ENCODE data around the gene EFCAB8. TPM values are rescaled to one million over a fixed set of nuclear protein-coding genes. Genes with fewer than 3 reads are reported as not detected.
"Not testable (repeated sequence)": the region's sequence is repeated elsewhere in the genome, so short reads cannot be mapped to it uniquely, and the experiment has no call there.

EFCAB8 gene
- total RNA-seq, 1 experiment from 2014 or later: 1.8 TPM

- H3K9me3 Mint-ChIP-seq (ENCODE audit: unreplicated experiment); H3K27me3 Mint-ChIP-seq (ENCODE audit: insufficient read depth, unreplicated experiment); intact Hi-C loops (cut with micrococcal nuclease; ENCODE audit: unreplicated experiment); POLR2A ChIA-PET; CTCF ChIA-PET; H3K4me3 Mint-ChIP-seq (ENCODE audit: unreplicated experiment); H3K27ac Mint-ChIP-seq (ENCODE audit: unreplicated experiment); BruUV-seq (replicated peaks); H3K27me3 ChIP-seq (replicated peaks; ENCODE audit: control insufficient read depth, insufficient read depth, low read length); H3K36me3 ChIP-seq (ENCODE audit: control insufficient read depth, insufficient read depth, low read length); H3K4me3 ChIP-seq (ENCODE audit: low read depth, low read length); H3K4me1 Mint-ChIP-seq (ENCODE audit: low read depth, unreplicated experiment); H3K4me1 ChIP-seq; H3K36me3 Mint-ChIP-seq (ENCODE audit: insufficient read depth, unreplicated experiment): not testable (repeated sequence)
- DNase-seq: peak in 1 of 2 experiments; percentile 30
- H3K9me3 ChIP-seq: peaks cover 16% of the 10 kb centered on the region; the same call in 1 of the 2 replicates
These were observed 116.4 kb downstream of the EFCAB8 start for GRCh38 chr20:32975121-32975520.

- Mint-ChIP-seq H3K4me3 (ENCODE audit: unreplicated experiment) (no peak overlapping the region), H3K36me3 (ENCODE audit: insufficient read depth, unreplicated experiment) (no peaks in the 10 kb centered on the region), H3K27me3 (ENCODE audit: insufficient read depth, unreplicated experiment) (peaks cover 3% of the 10 kb centered on the region), H3K4me1 (ENCODE audit: low read depth, unreplicated experiment) (peaks cover 10% of the 10 kb centered on the region), H3K9me3 (ENCODE audit: unreplicated experiment) (no peaks in the 10 kb centered on the region), H3K27ac (ENCODE audit: unreplicated experiment) (no peak overlapping the region)
- H3K36me3 ChIP-seq (ENCODE audit: control insufficient read depth, insufficient read depth, low read length): no peaks in the 10 kb centered on the region
- TF ChIP-seq CTCF (IDR thresholded peaks at IDR 0.05; ENCODE audit: insufficient read depth in 1 of 2, low read depth in 1 of 2, low read length in 1 of 2, severe bottlenecking in 1 of 2, unreplicated experiment in 1 of 2): no peak
- H3K4me3 ChIP-seq (ENCODE audit: low read depth, low read length): no peak overlapping the region
- H3K4me1 ChIP-seq: 0 out of 2 replicates have a peak, but pooled peaks cover 4% of the 10 kb centered on the region
- ChIA-PET POLR2A (no interaction called here), CTCF (interaction anchor here (0.7 kb wide), 1 partner anchor 11 kb away, joined by 3 read pairs; no protein-coding TSS in a partner anchor)
- BruUV-seq (replicated peaks): no TSS peak
- peaks cover 16% of the 10 kb centered on the region; the same call in 1 of the 2 replicates for H3K9me3 ChIP-seq
- peak in 1 of 2 experiments; percentile 46 for DNase-seq
- no peaks in the 10 kb centered on the region for H3K27me3 ChIP-seq (replicated peaks; ENCODE audit: control insufficient read depth, insufficient read depth, low read length)
- intact Hi-C loops (cut with micrococcal nuclease; ENCODE audit: unreplicated experiment): no loop called here
These were observed 117.3 kb downstream of the EFCAB8 start for GRCh38 chr20:32975698-32976674.

- CTCF ChIA-PET: no interaction called here
- BruUV-seq (replicated peaks): no TSS peak
- H3K4me3 ChIP-seq (ENCODE audit: low read depth, low read length): no peak overlapping the region
- no peaks in the 10 kb centered on the region for H3K36me3 ChIP-seq (ENCODE audit: control insufficient read depth, insufficient read depth, low read length)
- peaks cover 16% of the 10 kb centered on the region; the same call in 1 of the 2 replicates for H3K9me3 ChIP-seq
- H3K4me1 Mint-ChIP-seq (ENCODE audit: low read depth, unreplicated experiment): peaks cover 10% of the 10 kb centered on the region
- H3K4me3 Mint-ChIP-seq (ENCODE audit: unreplicated experiment): no peak overlapping the region
- H3K27me3 Mint-ChIP-seq (ENCODE audit: insufficient read depth, unreplicated experiment): peaks cover 3% of the 10 kb centered on the region
- intact Hi-C loops (cut with micrococcal nuclease; ENCODE audit: unreplicated experiment): no loop called here
- H3K4me1 ChIP-seq: 0 out of 2 replicates have a peak, but pooled peaks cover 4% of the 10 kb centered on the region
- no peak overlapping the region for H3K27ac Mint-ChIP-seq (ENCODE audit: unreplicated experiment)
- H3K36me3 Mint-ChIP-seq (ENCODE audit: insufficient read depth, unreplicated experiment): no peaks in the 10 kb centered on the region
- H3K9me3 Mint-ChIP-seq (ENCODE audit: unreplicated experiment): no peaks in the 10 kb centered on the region
- no peak for TF ChIP-seq CTCF (IDR thresholded peaks at IDR 0.05; ENCODE audit: insufficient read depth in 1 of 2, low read depth in 1 of 2, low read length in 1 of 2, severe bottlenecking in 1 of 2, unreplicated experiment in 1 of 2)
- POLR2A ChIA-PET: no interaction called here
- peak in 1 of 2 experiments; percentile 30 for DNase-seq
- no peaks in the 10 kb centered on the region for H3K27me3 ChIP-seq (replicated peaks; ENCODE audit: control insufficient read depth, insufficient read depth, low read length)
These were observed 118.0 kb downstream of the EFCAB8 start for GRCh38 chr20:32976746-32977145.

All from Caco-2 (cell line).